ENCODE data around the gene GRM8. TPM values are rescaled to one million over a fixed set of nuclear protein-coding genes. Genes with fewer than 3 reads are reported as not detected.

GRM8 gene
- total and polyA plus RNA-seq, 10 of the 15 experiments (the other 5 are each of a cell fraction or from before 2014, with no cell fraction given) = 0.33 to 7.1 (median 0.45) TPM; not detected in 2

GRCh38 chr7:126778101-126778500 lies 474.6 kb downstream of the GRM8 start:
- H3K4me1 ChIP-seq (ENCODE audit: control insufficient read depth, insufficient read depth, low read length) = no peaks in the 10 kb centered on the region
- POLR2A ChIA-PET = interaction anchor here (0.5 kb wide), 1 partner anchor 11 kb away, joined by 4 read pairs; no protein-coding TSS in a partner anchor
- CTCF ChIA-PET = no interaction called here
- DNase-seq (ENCODE audit: low read depth, low spot score) (no peak), ATAC-seq (no peak), FAIRE-seq (no peak)
- H3K27ac ChIP-seq (ENCODE audit: control insufficient read depth, insufficient read depth) = no peak overlapping the region
- in situ Hi-C loops (cut with MboI) (no loop called here), intact Hi-C loops (cut with micrococcal nuclease; ENCODE audit: unreplicated experiment) (no loop called here)
- TF ChIP-seq NR2C1 (IDR thresholded peaks at IDR 0.05) = no peak
- no peak for TF ChIP-seq HSF1 (IDR thresholded peaks at IDR 0.05; ENCODE audit: low read depth, low read length)
- TF ChIP-seq ZNF24 (IDR thresholded peaks at IDR 0.05) = no peak
- no peak for TF ChIP-seq CTCF (IDR thresholded peaks at IDR 0.05 in 2 of 3, conservative IDR thresholded peaks at IDR 0.05 in 1 of 3; ENCODE audit: control insufficient read depth in 2 of 3, extremely low read depth in 1 of 3, insufficient read depth in 1 of 3, low read depth in 3 of 3, low read length in 3 of 3)
- no peak for TF ChIP-seq TBL1XR1 (IDR thresholded peaks at IDR 0.05; ENCODE audit: low read depth, low read length)
- TF ChIP-seq ZBTB11 (CRISPR knock-in tag; IDR thresholded peaks at IDR 0.05) = no peak
- TF ChIP-seq EGR1 (IDR thresholded peaks at IDR 0.05; ENCODE audit: borderline replicate concordance in 1 of 2, low read depth in 2 of 2, low read length in 2 of 2) = no peak
- TF ChIP-seq MYB (IDR thresholded peaks at IDR 0.05; ENCODE audit: borderline replicate concordance, low read depth, low read length) = no peak
- TF ChIP-seq RAD21 (IDR thresholded peaks at IDR 0.05; ENCODE audit: insufficient read depth, low read depth, low read length) = no peak
- TF ChIP-seq SMAD1 (IDR thresholded peaks at IDR 0.05; ENCODE audit: low read depth, partially characterized antibody) = no peak
- no peak for TF ChIP-seq MTA3 (IDR thresholded peaks at IDR 0.05; ENCODE audit: borderline replicate concordance, low read length)
- TF ChIP-seq FOXM1 (IDR thresholded peaks at IDR 0.05; ENCODE audit: low read depth, low read length) = no peak
- TF ChIP-seq TCF3 (IDR thresholded peaks at IDR 0.05; ENCODE audit: borderline replicate concordance, insufficient read depth, low read depth, low read length) = no peak
- no peak overlapping the region for H3K9ac ChIP-seq (ENCODE audit: control insufficient read depth, insufficient read depth, low read length)
- 85% methylated on average over 1 of the region's 1 CpG for WGBS (ENCODE audit: insufficient coverage, insufficient replicate concordance, low lambda C conversion rate, missing lambda C conversion rate)
- no peaks in the 10 kb centered on the region for H3K79me2 ChIP-seq (ENCODE audit: control insufficient read depth, insufficient read depth, low read length)
- H3K9me3 ChIP-seq (replicated peaks; ENCODE audit: control insufficient read depth, insufficient read depth, low read length) = no peaks in the 10 kb centered on the region; the same call in 2 of the 3 replicates
- H3K36me3 ChIP-seq (ENCODE audit: control insufficient read depth in 2 of 2, insufficient read depth in 2 of 2, low read length in 1 of 2) = no peaks in the 10 kb centered on the region
- SMC1A ChIA-PET (ENCODE audit: uncharacterized antibody, unreplicated experiment) = no interaction called here
- no peaks in the 10 kb centered on the region for H3K27me3 ChIP-seq (replicated peaks in 1 of 2; ENCODE audit: control insufficient read depth in 2 of 2, insufficient read depth in 2 of 2, low read length in 1 of 2)
- H3K4me3 ChIP-seq = no peak overlapping the region
- H3K4me2 ChIP-seq (ENCODE audit: control insufficient read depth, insufficient read depth) = no peak overlapping the region
- no peaks in the 10 kb centered on the region for H4K20me1 ChIP-seq (ENCODE audit: control insufficient read depth, insufficient read depth)
- H2AFZ ChIP-seq (ENCODE audit: control insufficient read depth, low read depth, low read length) = no peak overlapping the region
- RAD21 ChIA-PET (ENCODE audit: unreplicated experiment) = interaction anchor here (1.0 kb wide), 1 partner anchor 13 kb away, joined by 4 read pairs; no protein-coding TSS in a partner anchor
- BruUV-seq (replicated peaks) = no TSS peak

All from GM12878 (cell line).